IPS-18c (cell line): ENCODE results near the gene ANK3.

Experiments
- H3K4me3 ChIP-seq: 2 replicates; pipeline ENCODE4 v1.7.0; 2013; ENCODE audit warnings: low read depth, mild to moderate bottlenecking, low read length, moderate library complexity; ENCODE audit not compliant: insufficient read depth
- H3K9me3 ChIP-seq: one replicate; pipeline ENCODE4 v1.6.1; 2013; ENCODE audit warnings: mild to moderate bottlenecking, low read length, moderate library complexity; ENCODE audit not compliant: control insufficient read depth, insufficient read depth

ANK3 gene

GRCh38 chr10:60367024-60367423 is 22.7 kb downstream of the ANK3 start:
- Histone ChIP-seq H3K9me3 (no peaks in the 10 kb centered on the region), H3K4me3 (no peak overlapping the region)

- Histone ChIP-seq H3K9me3 (no peaks in the 10 kb centered on the region), H3K4me3 (no peak overlapping the region)
Measured at GRCh38 chr10:60363187-60363586, 26.5 kb downstream of the ANK3 start.

GRCh38 chr10:60362461-60362860 is 27.2 kb downstream of the ANK3 start:
- no peak overlapping the region for H3K4me3 ChIP-seq

GRCh38 chr10:60359066-60359465 is 30.6 kb downstream of the ANK3 start:
- H3K4me3 ChIP-seq = no peak overlapping the region
- H3K9me3 ChIP-seq = no peaks in the 10 kb centered on the region

More at GRCh38 chr10:60362461-60362860, 27.2 kb downstream of the ANK3 start:
- H3K9me3 ChIP-seq = no peaks in the 10 kb centered on the region

GRCh38 chr10:60358282-60358681 is 31.4 kb downstream of the ANK3 start:
- no peak overlapping the region for H3K4me3 ChIP-seq
- H3K9me3 ChIP-seq = no peaks in the 10 kb centered on the region

- no peak overlapping the region for H3K4me3 ChIP-seq
- H3K9me3 ChIP-seq = no peaks in the 10 kb centered on the region
Measured at GRCh38 chr10:60353519-60354258, 36.0 kb downstream of the ANK3 start.

GRCh38 chr10:60352105-60352504 is 37.6 kb downstream of the ANK3 start:
- H3K4me3 ChIP-seq = no peak overlapping the region
- no peaks in the 10 kb centered on the region for H3K9me3 ChIP-seq

- Histone ChIP-seq H3K9me3 (no peaks in the 10 kb centered on the region), H3K4me3 (no peak overlapping the region)
Measured at GRCh38 chr10:60351191-60351853, 38.4 kb downstream of the ANK3 start.

GRCh38 chr10:60350400-60350799 is 39.3 kb downstream of the ANK3 start:
- Histone ChIP-seq H3K9me3 (no peaks in the 10 kb centered on the region), H3K4me3 (no peak overlapping the region)

GRCh38 chr10:60349426-60349825 is 40.2 kb downstream of the ANK3 start:
- no peak overlapping the region for H3K4me3 ChIP-seq

GRCh38 chr10:60348982-60349381 is 40.7 kb downstream of the ANK3 start:
- no peaks in the 10 kb centered on the region for H3K9me3 ChIP-seq
- no peak overlapping the region for H3K4me3 ChIP-seq

More at GRCh38 chr10:60349426-60349825, 40.2 kb downstream of the ANK3 start:
- H3K9me3 ChIP-seq = no peaks in the 10 kb centered on the region

GRCh38 chr10:60347270-60347669 is 42.4 kb downstream of the ANK3 start:
- H3K4me3 ChIP-seq = no peak overlapping the region
- H3K9me3 ChIP-seq = no peaks in the 10 kb centered on the region

- H3K4me3 ChIP-seq = no peak overlapping the region
- no peaks in the 10 kb centered on the region for H3K9me3 ChIP-seq
Measured at GRCh38 chr10:60346661-60347060, 43.0 kb downstream of the ANK3 start.

GRCh38 chr10:60343254-60343653 is 46.4 kb downstream of the ANK3 start:
- H3K4me3 ChIP-seq = no peak overlapping the region
- no peaks in the 10 kb centered on the region for H3K9me3 ChIP-seq

- no peak overlapping the region for H3K4me3 ChIP-seq
- H3K9me3 ChIP-seq = no peaks in the 10 kb centered on the region
Measured at GRCh38 chr10:60341969-60342368, 47.7 kb downstream of the ANK3 start.

- Histone ChIP-seq H3K4me3 (no peak overlapping the region), H3K9me3 (no peaks in the 10 kb centered on the region)
Measured at GRCh38 chr10:60340973-60341372, 48.7 kb downstream of the ANK3 start.

- Histone ChIP-seq H3K4me3 (no peak overlapping the region), H3K9me3 (no peaks in the 10 kb centered on the region)
Measured at GRCh38 chr10:60339757-60340156, 49.9 kb downstream of the ANK3 start.

GRCh38 chr10:60338786-60339185 is 50.9 kb downstream of the ANK3 start:
- Histone ChIP-seq H3K9me3 (no peaks in the 10 kb centered on the region), H3K4me3 (no peak overlapping the region)
